Measurements from ENCODE around the gene VAV3. TPM values are rescaled to one million over a fixed set of nuclear protein-coding genes. Genes with fewer than 3 reads are reported as not detected.

Gene VAV3
- total and polyA plus RNA-seq, 4 experiments from 2014 or later, result 0.43 to 2.9 (median 1.8) TPM

- no peaks in the 10 kb centered on the region for H3K36me3 Mint-ChIP-seq
- H3K4me1 ChIP-seq (ENCODE audit: insufficient read depth, low read length), result no peaks in the 10 kb centered on the region
- no peak overlapping the region for H3K27ac Mint-ChIP-seq
- H3K4me3 Mint-ChIP-seq, result no peak overlapping the region
- DNase-seq, result no peak
- H3K27ac ChIP-seq (ENCODE audit: low read depth, low read length), result no peak overlapping the region
- CTCF ChIA-PET (ENCODE audit: partially characterized antibody), result no interaction called here
- H3K4me3 ChIP-seq (ENCODE audit: low read length in 2 of 2), result no peak overlapping the region
- H3K9me3 ChIP-seq (ENCODE audit: control insufficient read depth in 1 of 2, low read length in 2 of 2), result no peaks in the 10 kb centered on the region
- intact Hi-C loops (cut with micrococcal nuclease), result no loop called here
- H3K27me3 Mint-ChIP-seq, result peaks cover 3 to 5% of the 10 kb centered on the region in 2 donors
- H3K27me3 ChIP-seq (ENCODE audit: insufficient read depth, low read length), result no peaks in the 10 kb centered on the region
- no peaks in the 10 kb centered on the region for H3K9me3 Mint-ChIP-seq
- H3K4me1 Mint-ChIP-seq, result no peaks in the 10 kb centered on the region
- POLR2A ChIA-PET (ENCODE audit: partially characterized antibody), result no interaction called here
- H3K36me3 ChIP-seq (ENCODE audit: insufficient read depth, low read length), result no peaks in the 10 kb centered on the region
Observed at GRCh38 chr1:107549152-107549810, 415.7 kb downstream of the VAV3 start.

- Histone ChIP-seq H3K36me3 (ENCODE audit: insufficient read depth, low read length) (no peaks in the 10 kb centered on the region), H3K4me1 (ENCODE audit: insufficient read depth, low read length) (no peaks in the 10 kb centered on the region), H3K4me3 (ENCODE audit: low read length in 2 of 2) (no peak overlapping the region), H3K27ac (ENCODE audit: low read depth, low read length) (no peak overlapping the region), H3K27me3 (ENCODE audit: insufficient read depth, low read length) (no peaks in the 10 kb centered on the region), H3K9me3 (ENCODE audit: control insufficient read depth in 1 of 2, low read length in 2 of 2) (no peaks in the 10 kb centered on the region)
- intact Hi-C loops (cut with micrococcal nuclease), result no loop called here
- ChIA-PET CTCF (ENCODE audit: partially characterized antibody) (no interaction called here), POLR2A (ENCODE audit: partially characterized antibody) (no interaction called here)
- H3K27ac Mint-ChIP-seq, result no peak overlapping the region
- H3K36me3 Mint-ChIP-seq, result no peaks in the 10 kb centered on the region
- no peaks in the 10 kb centered on the region for H3K4me1 Mint-ChIP-seq
- DNase-seq, result no peak
- peaks cover 3 to 5% of the 10 kb centered on the region in 2 donors for H3K27me3 Mint-ChIP-seq
- no peaks in the 10 kb centered on the region for H3K9me3 Mint-ChIP-seq
- H3K4me3 Mint-ChIP-seq, result no peak overlapping the region
Observed at GRCh38 chr1:107548276-107548675, 416.7 kb downstream of the VAV3 start.

GRCh38 chr1:107547363-107548155 is 417.4 kb downstream of the VAV3 start:
- Histone ChIP-seq H3K9me3 (ENCODE audit: control insufficient read depth in 1 of 2, low read length in 2 of 2) (no peaks in the 10 kb centered on the region), H3K36me3 (ENCODE audit: insufficient read depth, low read length) (no peaks in the 10 kb centered on the region), H3K4me3 (ENCODE audit: low read length in 2 of 2) (no peak overlapping the region), H3K27me3 (ENCODE audit: insufficient read depth, low read length) (no peaks in the 10 kb centered on the region), H3K4me1 (ENCODE audit: insufficient read depth, low read length) (no peaks in the 10 kb centered on the region), H3K27ac (ENCODE audit: low read depth, low read length) (no peak overlapping the region)
- intact Hi-C loops (cut with micrococcal nuclease), result no loop called here
- no peaks in the 10 kb centered on the region for H3K36me3 Mint-ChIP-seq
- no peaks in the 10 kb centered on the region for H3K9me3 Mint-ChIP-seq
- no peak overlapping the region for H3K27ac Mint-ChIP-seq
- ChIA-PET CTCF (ENCODE audit: partially characterized antibody) (no interaction called here), POLR2A (ENCODE audit: partially characterized antibody) (no interaction called here)
- no peaks in the 10 kb centered on the region for H3K4me1 Mint-ChIP-seq
- H3K27me3 Mint-ChIP-seq, result peaks cover 3 to 5% of the 10 kb centered on the region in 2 donors
- no peak overlapping the region for H3K4me3 Mint-ChIP-seq
- no peak for DNase-seq

- H3K27me3 Mint-ChIP-seq, result peaks cover 3 to 5% of the 10 kb centered on the region in 2 donors
- H3K27ac Mint-ChIP-seq, result no peak overlapping the region
Observed at GRCh38 chr1:107546576-107546975, 418.4 kb downstream of the VAV3 start.

GRCh38 chr1:107545879-107546278 is 419.1 kb downstream of the VAV3 start:
- no peaks in the 10 kb centered on the region for H3K9me3 Mint-ChIP-seq
- ChIA-PET POLR2A (ENCODE audit: partially characterized antibody) (no interaction called here), CTCF (ENCODE audit: partially characterized antibody) (interaction anchor here (0.7 kb wide), 1 partner anchor 17 kb away, joined by 3 read pairs; no protein-coding TSS in a partner anchor)

More at GRCh38 chr1:107546576-107546975, 418.4 kb downstream of the VAV3 start:
- intact Hi-C loops (cut with micrococcal nuclease), result no loop called here
- Mint-ChIP-seq H3K4me1 (no peaks in the 10 kb centered on the region), H3K36me3 (no peaks in the 10 kb centered on the region), H3K4me3 (no peak overlapping the region), H3K9me3 (no peaks in the 10 kb centered on the region)
- H3K4me3 ChIP-seq (ENCODE audit: low read length in 2 of 2), result no peak overlapping the region
- no peaks in the 10 kb centered on the region for H3K4me1 ChIP-seq (ENCODE audit: insufficient read depth, low read length)
- H3K27ac ChIP-seq (ENCODE audit: low read depth, low read length), result no peak overlapping the region
- DNase-seq, result no peak
- ChIA-PET POLR2A (ENCODE audit: partially characterized antibody) (no interaction called here), CTCF (ENCODE audit: partially characterized antibody) (interaction anchor here (0.7 kb wide), 1 partner anchor 18 kb away, joined by 3 read pairs; no protein-coding TSS in a partner anchor)
- H3K27me3 ChIP-seq (ENCODE audit: insufficient read depth, low read length), result no peaks in the 10 kb centered on the region
- H3K9me3 ChIP-seq (ENCODE audit: control insufficient read depth in 1 of 2, low read length in 2 of 2), result no peaks in the 10 kb centered on the region
- H3K36me3 ChIP-seq (ENCODE audit: insufficient read depth, low read length), result no peaks in the 10 kb centered on the region

GRCh38 chr1:107545056-107545577 is 419.9 kb downstream of the VAV3 start:
- no peaks in the 10 kb centered on the region for H3K36me3 ChIP-seq (ENCODE audit: insufficient read depth, low read length)
- intact Hi-C loops (cut with micrococcal nuclease), result no loop called here
- H3K4me3 Mint-ChIP-seq, result no peak overlapping the region
- H3K9me3 Mint-ChIP-seq, result peaks cover 0 to 2% (median 0%) of the 10 kb centered on the region in 8 donors
- POLR2A ChIA-PET (ENCODE audit: partially characterized antibody), result no interaction called here
- no peaks in the 10 kb centered on the region for H3K4me1 Mint-ChIP-seq
- H3K27ac ChIP-seq (ENCODE audit: low read depth, low read length), result no peak overlapping the region
- H3K27ac Mint-ChIP-seq, result no peak overlapping the region
- H3K36me3 Mint-ChIP-seq, result no peaks in the 10 kb centered on the region
- no peaks in the 10 kb centered on the region for H3K9me3 ChIP-seq (ENCODE audit: control insufficient read depth in 1 of 2, low read length in 2 of 2)
- no peak for DNase-seq
- no peaks in the 10 kb centered on the region for H3K27me3 ChIP-seq (ENCODE audit: insufficient read depth, low read length)
- H3K27me3 Mint-ChIP-seq, result peaks cover 3% of the 10 kb centered on the region in 2 donors
- CTCF ChIA-PET (ENCODE audit: partially characterized antibody), result no interaction called here
- H3K4me1 ChIP-seq (ENCODE audit: insufficient read depth, low read length), result no peaks in the 10 kb centered on the region
- no peak overlapping the region for H3K4me3 ChIP-seq (ENCODE audit: low read length in 2 of 2)

More at GRCh38 chr1:107545879-107546278, 419.1 kb downstream of the VAV3 start:
- no peaks in the 10 kb centered on the region for H3K36me3 ChIP-seq (ENCODE audit: insufficient read depth, low read length)
- H3K9me3 ChIP-seq (ENCODE audit: control insufficient read depth in 1 of 2, low read length in 2 of 2), result no peaks in the 10 kb centered on the region
- no peaks in the 10 kb centered on the region for H3K27me3 ChIP-seq (ENCODE audit: insufficient read depth, low read length)
- H3K27ac ChIP-seq (ENCODE audit: low read depth, low read length), result no peak overlapping the region
- intact Hi-C loops (cut with micrococcal nuclease), result no loop called here
- no peaks in the 10 kb centered on the region for H3K36me3 Mint-ChIP-seq
- H3K4me1 Mint-ChIP-seq, result no peaks in the 10 kb centered on the region
- no peak for DNase-seq
- no peak overlapping the region for H3K27ac Mint-ChIP-seq
- peaks cover 3 to 5% of the 10 kb centered on the region in 2 donors for H3K27me3 Mint-ChIP-seq
- H3K4me1 ChIP-seq (ENCODE audit: insufficient read depth, low read length), result no peaks in the 10 kb centered on the region
- H3K4me3 ChIP-seq (ENCODE audit: low read length in 2 of 2), result no peak overlapping the region
- no peak overlapping the region for H3K4me3 Mint-ChIP-seq

GRCh38 chr1:107544285-107544684 is 420.7 kb downstream of the VAV3 start:
- H3K27ac ChIP-seq (ENCODE audit: low read depth, low read length), result no peak overlapping the region

More at GRCh38 chr1:107544285-107544684, 420.7 kb downstream of the VAV3 start:
- Histone ChIP-seq H3K27me3 (ENCODE audit: insufficient read depth, low read length) (no peaks in the 10 kb centered on the region), H3K4me3 (ENCODE audit: low read length in 2 of 2) (no peak overlapping the region), H3K4me1 (ENCODE audit: insufficient read depth, low read length) (no peaks in the 10 kb centered on the region), H3K9me3 (ENCODE audit: control insufficient read depth in 1 of 2, low read length in 2 of 2) (no peaks in the 10 kb centered on the region), H3K36me3 (ENCODE audit: insufficient read depth, low read length) (no peaks in the 10 kb centered on the region)
- Mint-ChIP-seq H3K27ac (no peak overlapping the region), H3K9me3 (peaks cover 0 to 2% (median 0%) of the 10 kb centered on the region in 8 donors), H3K36me3 (no peaks in the 10 kb centered on the region), H3K4me3 (no peak overlapping the region), H3K27me3 (peaks cover 3% of the 10 kb centered on the region in 2 donors), H3K4me1 (no peaks in the 10 kb centered on the region)
- CTCF ChIA-PET (ENCODE audit: partially characterized antibody), result no interaction called here
- POLR2A ChIA-PET (ENCODE audit: partially characterized antibody), result no interaction called here
- no peak for DNase-seq
- intact Hi-C loops (cut with micrococcal nuclease), result no loop called here

Data from CD4-positive, alpha-beta memory T cell (primary cell).